ENCODE results near the gene FOXJ3.

DNA sequence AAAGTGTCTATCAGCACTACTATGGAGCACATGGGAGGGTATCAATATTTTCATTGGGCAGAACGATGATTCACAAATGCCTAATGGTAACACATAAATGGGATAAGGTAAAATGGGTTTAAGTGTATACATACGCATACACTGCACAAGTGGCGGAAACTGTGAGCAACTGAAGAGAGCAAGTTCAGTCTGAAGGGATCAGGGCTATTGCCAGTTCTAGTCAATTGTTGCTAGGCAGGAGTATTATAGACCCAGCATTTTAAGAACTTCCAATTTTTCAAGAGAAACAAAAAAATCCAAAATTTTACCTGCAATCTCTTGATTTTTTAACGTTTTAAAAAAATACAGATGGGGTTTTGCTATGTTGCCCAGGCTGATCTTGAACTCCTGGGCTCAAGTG lies 23.1 kb downstream of the FOXJ3 start:
- TF ChIP-seq, protein P1, sequence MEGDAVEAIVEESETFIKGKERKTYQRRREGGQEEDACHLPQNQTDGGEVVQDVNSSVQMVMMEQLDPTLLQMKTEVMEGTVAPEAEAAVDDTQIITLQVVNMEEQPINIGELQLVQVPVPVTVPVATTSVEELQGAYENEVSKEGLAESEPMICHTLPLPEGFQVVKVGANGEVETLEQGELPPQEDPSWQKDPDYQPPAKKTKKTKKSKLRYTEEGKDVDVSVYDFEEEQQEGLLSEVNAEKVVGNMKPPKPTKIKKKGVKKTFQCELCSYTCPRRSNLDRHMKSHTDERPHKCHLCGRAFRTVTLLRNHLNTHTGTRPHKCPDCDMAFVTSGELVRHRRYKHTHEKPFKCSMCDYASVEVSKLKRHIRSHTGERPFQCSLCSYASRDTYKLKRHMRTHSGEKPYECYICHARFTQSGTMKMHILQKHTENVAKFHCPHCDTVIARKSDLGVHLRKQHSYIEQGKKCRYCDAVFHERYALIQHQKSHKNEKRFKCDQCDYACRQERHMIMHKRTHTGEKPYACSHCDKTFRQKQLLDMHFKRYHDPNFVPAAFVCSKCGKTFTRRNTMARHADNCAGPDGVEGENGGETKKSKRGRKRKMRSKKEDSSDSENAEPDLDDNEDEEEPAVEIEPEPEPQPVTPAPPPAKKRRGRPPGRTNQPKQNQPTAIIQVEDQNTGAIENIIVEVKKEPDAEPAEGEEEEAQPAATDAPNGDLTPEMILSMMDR (conservative IDR thresholded peaks at IDR 0.05; ENCODE audit: low read depth, low read length) = no peak
- no peak for TF ChIP-seq POLR2A (IDR thresholded peaks at IDR 0.05; ENCODE audit: low read depth, low read length)
- no peak for TF ChIP-seq RAD21 (IDR thresholded peaks at IDR 0.05; ENCODE audit: low read length)
- TF ChIP-seq SMC3 (IDR thresholded peaks at IDR 0.05; ENCODE audit: low read depth, low read length) = no peak
- TF ChIP-seq CEBPB (IDR thresholded peaks at IDR 0.05; ENCODE audit: low read depth, low read length) = no peak
- no peak for TF ChIP-seq MAZ (IDR thresholded peaks at IDR 0.05; ENCODE audit: borderline replicate concordance, low read depth, low read length)
- no peak for TF ChIP-seq FOS (IDR thresholded peaks at IDR 0.05; ENCODE audit: low read depth, low read length)
- TF ChIP-seq, protein P2, sequence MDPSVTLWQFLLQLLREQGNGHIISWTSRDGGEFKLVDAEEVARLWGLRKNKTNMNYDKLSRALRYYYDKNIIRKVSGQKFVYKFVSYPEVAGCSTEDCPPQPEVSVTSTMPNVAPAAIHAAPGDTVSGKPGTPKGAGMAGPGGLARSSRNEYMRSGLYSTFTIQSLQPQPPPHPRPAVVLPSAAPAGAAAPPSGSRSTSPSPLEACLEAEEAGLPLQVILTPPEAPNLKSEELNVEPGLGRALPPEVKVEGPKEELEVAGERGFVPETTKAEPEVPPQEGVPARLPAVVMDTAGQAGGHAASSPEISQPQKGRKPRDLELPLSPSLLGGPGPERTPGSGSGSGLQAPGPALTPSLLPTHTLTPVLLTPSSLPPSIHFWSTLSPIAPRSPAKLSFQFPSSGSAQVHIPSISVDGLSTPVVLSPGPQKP (IDR thresholded peaks at IDR 0.05; ENCODE audit: borderline replicate concordance, low read depth, low read length) = no peak
- no peak for TF ChIP-seq BHLHE40 (IDR thresholded peaks at IDR 0.05; ENCODE audit: low read depth, low read length)
- TF ChIP-seq RCOR1 (IDR thresholded peaks at IDR 0.05; ENCODE audit: insufficient replicate concordance, low read length) = no peak
- TF ChIP-seq MXI1 (IDR thresholded peaks at IDR 0.05; ENCODE audit: borderline replicate concordance, low read depth, low read length) = no peak
- no peak for TF ChIP-seq MAFK (IDR thresholded peaks at IDR 0.05; ENCODE audit: low read depth, low read length)

Data from IMR-90 (cell line).